ENCODE data around the gene TMEM62.
"Not testable (repeated sequence)": the region's sequence is repeated elsewhere in the genome, so short reads cannot be mapped to it uniquely, and the experiment has no call there.

TMEM62 gene

DNA sequence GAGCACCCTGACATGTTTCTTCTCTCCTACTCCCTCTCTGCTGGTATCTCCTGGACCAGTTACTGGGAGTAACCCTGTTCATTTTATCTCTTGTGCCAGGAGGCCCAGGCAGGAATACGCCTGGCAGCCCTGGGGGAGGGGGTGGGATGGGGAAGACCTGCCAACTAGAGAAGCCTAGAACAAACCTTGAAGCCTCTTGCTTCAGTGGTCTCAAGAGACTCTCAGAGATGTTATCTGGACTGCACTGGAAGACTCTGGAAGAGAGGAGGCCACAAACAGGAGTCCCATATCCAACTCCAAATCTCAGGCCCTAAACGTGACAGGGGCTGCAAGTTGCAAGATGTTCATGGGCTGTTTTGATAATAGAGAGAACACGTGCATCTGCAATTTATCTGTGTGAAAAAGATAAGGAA, 87.6 kb downstream of the TMEM62 start, which contains the start of gene EPB42:
EPB42 (minus strand) TSS at position 28 of the 413 bp plus-strand sequence. CDS start 193 bp downstream, outside the sequence.
- no peak for DNase-seq (ENCODE audit: low read depth)
- H3K4me3 ChIP-seq (ENCODE audit: low read depth, low read length), result no peak within 1 kb of the TSS

DNA sequence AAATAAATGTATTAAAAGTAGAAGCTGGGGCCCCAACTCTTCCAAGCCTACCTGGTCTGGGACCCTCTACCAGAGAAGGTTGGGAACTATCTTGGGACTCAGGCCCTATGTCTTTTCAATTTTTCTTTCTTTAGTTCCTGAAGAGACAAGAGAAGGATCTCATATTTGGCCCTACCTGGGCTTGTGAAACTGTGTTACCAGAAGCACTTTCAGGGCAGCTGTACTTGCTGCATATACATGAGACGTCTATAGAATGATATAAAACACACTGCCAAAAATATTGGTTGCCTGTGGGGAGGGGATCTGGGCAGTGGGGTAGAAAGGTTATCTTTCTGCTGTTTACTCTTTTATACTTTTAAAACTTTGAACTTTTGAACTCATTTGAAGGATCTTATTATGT, 88.0 kb downstream of the TMEM62 start:
- DNase-seq (ENCODE audit: low read depth), result no peak
- H3K4me3 ChIP-seq (ENCODE audit: low read depth, low read length), result no peak overlapping the region

DNA sequence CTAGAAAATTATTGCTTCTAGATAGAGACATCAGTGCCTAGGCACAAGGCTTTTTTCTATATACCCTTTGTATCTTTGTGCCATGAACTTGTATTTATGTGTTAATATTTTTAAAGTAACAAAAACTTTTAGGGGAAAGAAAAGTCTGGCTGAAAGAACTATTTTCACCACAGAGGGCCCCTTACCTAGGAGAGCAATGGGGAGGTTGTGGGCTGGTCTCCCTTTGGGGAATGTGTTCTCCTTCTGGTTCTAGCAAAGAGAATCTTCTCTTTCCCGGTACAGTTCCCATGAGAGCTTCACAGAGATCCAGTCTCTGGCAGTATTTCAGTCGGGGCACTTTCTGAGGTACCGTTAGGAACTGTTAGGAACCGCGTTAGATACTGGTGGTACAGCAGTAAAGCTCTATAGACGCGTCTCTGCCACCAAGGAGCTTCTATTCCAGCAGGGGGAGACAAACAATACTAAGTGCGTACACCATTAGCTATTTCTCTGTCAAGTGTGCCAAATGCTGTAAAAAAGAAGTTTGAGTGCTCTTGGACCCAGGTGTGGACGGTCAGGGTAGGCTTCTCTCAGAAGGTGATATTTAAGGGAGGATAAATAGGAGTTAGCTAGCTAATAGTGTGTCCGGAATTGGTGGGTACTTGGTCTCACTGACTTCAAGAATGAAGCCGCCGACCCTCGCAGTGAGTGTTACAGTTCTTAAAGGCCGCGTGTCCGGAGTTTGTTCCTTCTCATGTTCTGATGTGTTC, 92.0 kb downstream of the TMEM62 start:
- no peak overlapping the region for H3K4me3 ChIP-seq (ENCODE audit: low read depth, low read length)
- DNase-seq (ENCODE audit: low read depth), result no peak

DNA sequence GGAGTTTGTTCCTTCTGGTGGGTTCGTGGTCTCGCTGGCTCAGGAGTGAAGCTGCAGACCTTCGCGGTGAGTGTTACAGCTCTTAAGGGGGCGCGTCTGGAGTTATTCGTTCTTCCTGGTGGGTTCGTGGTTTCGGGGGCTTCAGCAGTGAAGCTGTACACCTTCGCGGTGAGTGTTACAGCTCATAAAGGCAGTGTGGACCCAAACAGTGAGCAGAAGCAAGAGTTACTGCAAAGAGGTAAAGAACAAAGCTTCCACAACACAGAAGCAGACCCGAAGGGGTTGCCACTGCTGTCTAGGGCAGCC, 92.5 kb downstream of the TMEM62 start:
- DNase-seq (ENCODE audit: low read depth); H3K4me3 ChIP-seq (ENCODE audit: low read depth, low read length): not testable (repeated sequence)

DNA sequence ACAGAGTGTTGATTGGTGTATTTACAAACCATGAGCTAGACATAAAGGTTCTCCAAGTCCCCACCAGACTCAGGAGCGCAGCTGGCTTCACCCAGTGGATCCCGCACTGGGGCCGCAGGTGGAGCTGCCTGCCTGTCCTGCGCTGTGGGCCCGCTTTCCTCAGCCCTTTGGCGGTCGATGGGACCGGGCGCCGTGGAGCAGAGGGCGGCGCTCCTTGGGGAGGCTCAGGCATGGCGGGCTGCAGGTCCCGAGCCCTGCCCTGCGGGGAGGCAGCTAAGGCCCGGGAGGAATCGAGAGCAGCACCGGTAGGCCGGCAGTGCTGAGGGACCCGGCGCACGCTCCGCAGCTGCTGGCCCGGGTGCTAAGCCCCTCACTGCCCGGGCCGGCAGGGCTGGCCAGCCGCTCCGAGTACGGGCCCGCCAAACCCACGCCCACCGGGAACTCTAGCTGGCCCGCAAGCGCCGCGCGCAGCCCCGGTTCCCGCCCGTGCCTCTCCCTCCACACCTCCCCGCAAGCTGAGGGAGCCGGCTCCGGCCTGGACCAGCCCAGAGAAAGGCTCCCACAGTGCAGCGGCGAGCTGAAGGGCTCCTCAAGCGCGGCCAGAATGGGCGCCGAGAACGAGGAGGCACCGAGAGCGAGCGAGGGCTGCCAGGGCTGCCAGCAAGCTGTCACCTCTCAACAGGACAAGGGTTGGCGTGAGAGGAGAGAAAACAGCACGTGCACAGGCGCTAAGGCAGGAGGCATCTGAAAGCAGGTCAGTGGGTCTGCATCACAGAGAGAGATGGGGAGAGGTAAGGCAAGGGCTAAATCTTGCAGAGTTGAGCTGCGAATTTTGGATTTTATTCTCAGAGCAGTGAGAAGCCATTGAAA, 93.3 kb downstream of the TMEM62 start:
- DNase-seq (ENCODE audit: low read depth), result no peak
- H3K4me3 ChIP-seq (ENCODE audit: low read depth, low read length), result no peak overlapping the region

DNA sequence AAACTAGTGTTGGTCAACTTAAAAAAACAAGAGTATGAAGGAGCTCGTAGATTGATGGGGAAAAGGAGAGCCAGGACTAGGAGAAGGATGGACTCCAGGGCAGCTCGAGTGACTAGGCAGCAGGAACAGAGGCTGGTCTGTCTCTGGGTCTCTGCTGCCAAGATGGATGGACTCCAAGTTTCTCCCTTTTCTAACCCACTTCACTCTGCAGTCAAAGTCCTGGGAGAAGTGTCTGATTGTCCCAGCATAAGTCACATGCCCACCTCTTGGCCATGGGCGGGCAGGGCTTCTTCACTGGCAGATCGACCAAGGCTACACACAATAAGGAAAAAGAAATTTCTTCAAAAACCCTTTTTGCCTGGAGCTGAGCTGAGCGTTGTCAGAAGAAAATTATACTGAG, 96.6 kb downstream of the TMEM62 start:
- no peak overlapping the region for H3K4me3 ChIP-seq (ENCODE audit: low read depth, low read length)
- no peak for DNase-seq (ENCODE audit: low read depth)

DNA sequence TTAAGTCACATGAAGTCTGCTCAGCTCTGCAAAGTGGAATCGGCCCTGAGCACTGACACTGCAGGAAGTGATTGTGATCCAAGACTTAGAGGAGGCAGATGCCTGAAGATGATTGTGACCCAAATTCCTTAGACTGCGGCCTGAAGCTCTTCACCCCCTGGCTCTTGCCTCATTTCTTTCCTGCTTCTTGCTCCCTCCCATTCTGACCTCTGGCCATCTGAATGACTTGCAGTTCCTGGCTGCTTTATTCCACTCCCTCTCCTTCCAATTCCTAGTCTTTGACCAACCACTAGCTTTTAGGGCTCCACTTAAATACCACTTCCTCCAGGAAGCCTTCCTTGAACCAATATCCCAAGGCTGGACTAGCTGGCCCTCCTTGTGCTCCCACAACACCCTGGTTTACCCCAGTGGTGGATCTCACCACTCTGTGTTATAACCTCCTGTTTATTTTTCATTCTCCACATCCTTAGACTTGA, 97.3 kb downstream of the TMEM62 start:
- no peak for DNase-seq (ENCODE audit: low read depth)
- no peak overlapping the region for H3K4me3 ChIP-seq (ENCODE audit: low read depth, low read length)

DNA sequence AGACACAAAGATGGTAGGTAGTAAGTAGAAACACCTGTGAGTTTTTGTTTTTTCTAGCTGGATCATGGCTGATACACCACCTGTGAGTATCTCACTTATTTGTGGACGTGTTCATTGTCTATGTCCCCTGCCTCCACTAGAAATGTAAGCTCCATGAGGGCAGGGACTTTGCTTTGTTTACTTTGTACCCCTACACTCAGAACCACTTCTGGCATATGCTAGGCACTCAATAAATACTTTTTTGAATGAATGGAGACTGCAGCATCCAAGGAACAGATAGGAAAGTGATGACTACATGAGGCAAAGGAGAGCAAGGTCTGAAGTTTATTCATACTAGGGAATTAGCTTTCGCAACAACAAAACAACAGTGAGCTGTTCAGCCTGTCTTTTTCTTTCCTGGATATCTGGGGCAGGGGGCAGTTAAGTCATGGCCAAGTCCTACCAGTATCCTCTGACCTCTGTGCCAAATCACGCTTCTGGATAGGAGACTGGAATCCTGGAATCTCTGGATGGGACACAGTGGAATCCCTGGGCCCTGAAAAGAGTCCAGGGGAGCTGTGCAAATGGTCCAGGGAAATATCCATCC, 99.0 kb downstream of the TMEM62 start:
- no peak overlapping the region for H3K4me3 ChIP-seq (ENCODE audit: low read depth, low read length)
- no peak for DNase-seq (ENCODE audit: low read depth)

Measured in skeletal muscle cell (primary cell).